GOT3 (cell line): ENCODE measurements around the gene GPC6.

Experiments
- DNase-seq: peaks from one replicate; lab custom pipeline; 2025; ENCODE audit warnings: mixed read lengths; lab: John Stamatoyannopoulos, UW

The GPC6 gene

DNA sequence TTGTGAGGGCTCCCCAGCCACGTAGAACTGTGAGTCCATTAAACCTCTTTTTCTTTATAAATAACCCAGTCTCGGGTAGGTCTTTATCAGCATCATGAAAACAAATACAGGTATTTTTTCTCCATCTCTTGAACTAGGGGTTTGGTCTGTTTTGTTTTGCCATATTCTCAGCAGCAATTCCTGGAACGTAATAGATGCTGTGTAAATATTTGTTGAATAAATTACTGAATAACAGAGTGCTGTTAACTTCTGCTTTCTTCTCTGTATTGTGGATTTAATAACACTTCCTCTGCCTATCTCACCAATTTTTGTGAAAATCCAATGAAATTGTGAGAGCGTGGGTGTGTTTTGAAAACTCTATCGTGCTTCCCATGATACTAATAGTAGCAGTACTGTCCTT is 823.4 kb downstream of the GPC6 start:
- no peak for DNase-seq

DNA sequence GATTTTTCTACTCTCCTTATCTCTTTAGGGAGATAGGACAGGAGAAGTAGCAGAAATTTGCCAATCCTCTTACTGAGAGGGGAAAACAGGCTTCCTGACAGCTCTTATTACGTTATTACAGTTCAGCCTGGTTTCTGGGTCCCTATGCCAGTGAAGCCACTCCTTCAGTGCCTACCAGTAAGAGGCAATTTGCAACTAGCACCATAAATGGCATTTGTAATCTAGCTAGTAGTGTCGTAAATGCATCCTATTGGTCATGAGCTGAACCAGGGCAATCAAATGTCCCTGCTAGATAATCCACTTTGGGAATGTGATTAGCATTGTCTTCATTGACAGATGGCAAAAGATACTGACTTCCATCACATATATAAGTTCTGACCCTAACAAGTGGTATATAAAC is 824.1 kb downstream of the GPC6 start:
- DNase-seq: no peak

DNA sequence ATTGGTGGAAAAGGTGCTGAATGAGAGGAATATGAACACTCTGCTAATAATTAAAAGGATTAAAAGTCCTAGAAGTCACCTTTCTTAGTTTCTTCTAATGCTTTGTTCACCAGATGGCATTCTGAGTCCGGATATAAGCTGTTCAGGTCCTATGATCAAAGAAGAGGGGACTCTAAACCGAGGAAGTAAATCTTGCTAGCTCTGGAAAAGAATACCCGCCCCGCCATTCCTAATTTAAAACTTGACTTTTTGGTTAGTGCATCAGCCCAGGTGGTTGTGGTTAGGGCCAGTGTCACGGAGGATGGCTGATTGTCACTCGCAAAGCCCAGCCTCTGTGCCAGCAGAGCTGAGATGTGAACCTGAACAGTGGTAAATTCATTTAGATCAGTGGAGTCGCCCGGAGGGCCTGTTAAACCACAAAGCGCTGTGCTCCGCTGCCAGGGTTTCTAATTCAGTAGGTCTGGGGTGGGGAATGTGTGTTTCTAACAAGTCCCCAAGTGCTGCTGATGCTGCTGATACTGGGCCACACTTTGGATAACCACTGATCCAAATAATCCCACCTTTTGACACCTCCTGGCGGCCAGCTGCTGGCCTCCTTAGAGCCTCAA is 827.5 kb downstream of the GPC6 start:
- DNase-seq: no peak

DNA sequence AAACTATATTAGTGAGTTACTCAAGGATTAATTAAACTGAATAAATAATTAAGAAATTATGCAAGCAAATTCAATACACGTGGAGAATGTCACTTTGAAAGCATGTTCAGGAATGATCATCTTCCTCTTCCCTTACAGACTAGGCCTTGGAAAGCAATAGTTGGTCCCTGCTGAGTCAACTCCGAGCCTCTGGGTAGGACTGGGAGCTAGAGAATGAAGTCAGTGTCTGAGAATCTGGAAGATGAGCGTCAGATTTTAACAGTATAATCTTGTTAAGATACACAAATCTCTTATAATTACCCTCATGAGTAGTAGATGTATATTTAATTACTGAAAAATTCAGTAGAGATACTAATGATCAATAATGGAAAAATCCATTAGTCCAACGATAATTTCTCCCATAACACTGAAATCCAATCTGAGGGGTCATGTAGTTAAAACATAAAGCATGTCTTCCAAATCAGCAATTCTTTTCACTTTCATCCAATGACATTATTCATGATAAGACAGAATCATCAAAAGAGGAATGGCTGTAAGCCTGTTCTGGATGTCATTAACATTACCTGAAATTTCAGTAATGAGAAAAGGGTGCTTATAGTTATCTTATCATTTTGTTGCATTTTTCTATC is 829.9 kb downstream of the GPC6 start:
- DNase-seq: no peak

DNA sequence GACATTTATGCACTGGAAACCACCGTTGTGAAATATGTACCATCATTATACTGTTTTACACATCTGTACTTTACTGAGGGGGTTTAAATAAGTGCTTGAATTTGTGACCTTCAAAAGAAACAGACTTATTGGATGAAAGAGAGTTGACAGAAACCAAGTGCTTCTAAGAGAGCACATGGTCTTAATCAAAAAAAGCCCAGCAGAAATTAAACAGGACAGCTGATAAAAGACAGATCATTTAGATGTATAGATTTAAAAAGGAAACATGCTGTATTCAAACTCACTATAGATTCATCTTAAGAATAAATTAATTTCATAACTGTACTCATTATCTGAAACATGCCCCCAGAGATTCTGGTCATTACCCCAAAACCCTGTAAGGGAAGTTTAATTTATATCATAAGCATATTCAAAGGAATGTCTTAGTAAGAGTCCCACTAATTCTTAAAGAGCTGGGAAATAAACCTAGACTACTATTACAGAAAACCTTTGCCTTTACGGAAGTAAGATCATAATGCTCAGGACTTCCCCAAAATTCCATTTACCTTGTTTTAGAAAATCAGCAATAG is 831.1 kb downstream of the GPC6 start:
- DNase-seq: no peak

DNA sequence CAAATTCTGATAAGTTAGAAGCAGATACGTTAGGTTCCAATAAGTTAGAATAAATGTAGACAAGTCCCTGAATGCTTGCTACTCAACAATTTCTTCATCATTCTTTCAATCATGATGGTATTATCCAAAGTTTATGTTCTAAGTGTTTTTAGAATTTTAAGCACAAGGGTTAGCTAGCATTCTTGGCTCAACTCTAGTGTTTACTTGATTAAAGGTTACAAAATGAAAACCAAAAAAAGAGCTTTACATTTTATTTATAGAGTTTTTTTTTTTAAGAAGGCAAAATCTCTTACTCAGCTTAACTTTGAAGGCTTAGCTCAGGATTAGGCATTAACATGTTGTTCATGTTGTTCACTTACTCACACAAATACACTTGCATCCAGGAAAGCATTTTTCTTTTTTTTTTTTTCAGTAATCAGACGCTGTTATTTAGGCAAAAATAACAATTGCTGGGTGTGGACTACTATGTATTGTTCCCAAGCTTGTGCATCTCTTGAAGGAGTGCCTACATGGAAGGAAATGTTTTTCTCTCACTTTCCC is 832.3 kb downstream of the GPC6 start:
- DNase-seq: no peak

DNA sequence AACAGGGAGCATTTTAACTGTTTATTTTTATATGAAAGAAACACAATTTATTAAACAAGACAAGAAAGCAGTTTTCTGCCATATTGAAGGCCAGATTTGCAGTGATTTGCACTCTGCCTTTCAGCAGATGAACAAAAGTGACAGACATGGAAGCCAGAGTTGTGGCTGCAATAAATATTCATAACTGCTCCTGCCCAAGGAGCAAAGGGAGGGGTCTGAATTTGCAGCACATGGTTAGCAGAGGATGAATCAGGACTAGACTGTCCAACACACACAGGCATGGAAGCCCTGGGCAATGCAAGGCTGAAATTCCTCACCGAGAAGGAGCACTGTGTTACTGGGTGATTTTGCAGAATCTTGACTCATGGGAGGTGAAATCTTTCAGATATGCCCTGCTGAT is 834.7 kb downstream of the GPC6 start:
- DNase-seq: no peak

DNA sequence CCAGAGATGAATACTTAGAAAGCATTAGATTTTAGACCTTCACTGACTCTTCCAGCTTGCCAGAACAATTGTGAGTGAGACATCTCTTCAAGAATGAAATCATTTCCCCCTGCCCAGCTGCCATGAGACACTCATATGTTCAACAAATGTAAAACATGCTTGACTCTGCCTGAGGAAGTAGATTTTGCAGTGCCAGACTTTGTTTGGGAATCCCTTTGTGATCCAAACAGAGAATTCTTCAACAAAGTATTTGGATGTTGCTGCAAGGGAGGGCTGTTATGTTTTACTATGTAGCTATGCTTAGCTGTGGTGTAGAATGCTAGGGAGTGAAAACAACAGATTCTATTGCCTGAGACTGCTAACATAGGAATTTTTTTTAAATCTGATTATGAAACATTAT is 836.5 kb downstream of the GPC6 start:
- no peak for DNase-seq

DNA sequence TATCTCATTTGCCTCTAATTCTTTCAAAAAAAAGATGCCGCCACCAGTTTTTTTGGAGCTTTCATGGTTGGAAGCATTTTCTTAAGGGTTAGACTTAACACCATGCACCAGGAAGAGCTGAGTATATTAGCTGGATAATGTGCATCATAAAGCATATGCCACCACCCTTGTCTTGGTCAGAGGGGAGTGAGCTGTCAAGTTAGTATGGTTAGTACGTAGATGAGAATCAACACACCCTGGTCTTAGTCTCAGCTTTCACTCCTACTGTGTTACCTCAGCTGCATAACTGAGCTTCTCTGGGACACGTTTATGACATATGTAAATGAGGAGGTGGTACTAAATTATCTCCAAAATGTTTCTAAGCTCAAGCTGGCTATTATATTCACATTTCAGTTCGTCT is 837.2 kb downstream of the GPC6 start:
- DNase-seq: no peak

DNA sequence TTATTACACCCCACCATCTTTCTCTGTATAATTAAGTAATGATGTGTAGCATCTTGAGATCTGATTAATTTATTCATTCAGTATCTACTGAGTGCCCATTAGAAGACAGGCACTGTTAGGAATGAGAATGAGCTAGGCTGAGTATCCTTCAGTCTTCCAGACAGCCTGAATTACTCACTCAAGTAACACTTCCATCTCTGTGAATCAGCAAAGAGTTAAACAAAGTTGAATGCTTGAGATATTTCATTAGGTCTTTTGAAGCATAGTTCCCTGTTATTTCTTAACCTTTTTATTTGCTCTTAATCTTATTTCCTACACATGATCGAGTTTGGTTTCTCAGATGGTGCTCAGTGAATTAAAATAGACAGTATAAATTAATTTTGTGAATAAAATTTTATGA is 839.1 kb downstream of the GPC6 start:
- DNase-seq: no peak

DNA sequence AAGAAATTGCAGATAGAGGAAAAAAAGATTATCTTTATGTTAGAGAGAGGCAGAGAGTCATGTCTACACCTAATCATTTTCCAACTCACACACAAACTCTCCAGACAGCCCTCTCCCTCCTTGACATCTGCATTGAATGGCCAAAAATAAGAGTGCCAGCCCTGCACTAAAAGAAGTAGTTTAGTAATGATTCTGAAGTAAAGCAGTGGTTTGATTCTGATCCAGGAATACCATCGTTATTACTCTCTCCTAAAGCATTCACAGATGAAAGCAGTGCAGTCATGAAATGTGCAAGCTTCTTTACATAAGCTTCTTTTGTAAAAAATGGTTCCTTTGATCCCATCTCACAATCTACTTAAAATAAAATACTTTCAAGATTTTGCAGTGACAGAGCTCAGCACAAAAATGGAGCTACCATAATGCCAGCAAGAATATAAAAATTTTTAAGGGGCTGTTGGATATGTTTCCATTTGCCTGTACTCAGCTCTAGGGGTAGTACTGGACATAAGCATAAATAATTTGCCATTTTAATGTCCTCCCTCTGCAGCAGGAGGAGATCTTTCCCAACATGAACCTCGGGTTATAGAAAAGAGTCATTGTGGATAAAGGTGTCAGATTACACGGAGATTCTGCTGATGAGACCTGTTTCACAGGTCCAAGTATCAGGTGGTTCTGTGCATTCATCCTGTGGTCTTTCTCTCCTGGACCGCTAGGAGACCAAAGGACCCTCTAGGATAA is 846.6 kb downstream of the GPC6 start:
- DNase-seq: no peak

DNA sequence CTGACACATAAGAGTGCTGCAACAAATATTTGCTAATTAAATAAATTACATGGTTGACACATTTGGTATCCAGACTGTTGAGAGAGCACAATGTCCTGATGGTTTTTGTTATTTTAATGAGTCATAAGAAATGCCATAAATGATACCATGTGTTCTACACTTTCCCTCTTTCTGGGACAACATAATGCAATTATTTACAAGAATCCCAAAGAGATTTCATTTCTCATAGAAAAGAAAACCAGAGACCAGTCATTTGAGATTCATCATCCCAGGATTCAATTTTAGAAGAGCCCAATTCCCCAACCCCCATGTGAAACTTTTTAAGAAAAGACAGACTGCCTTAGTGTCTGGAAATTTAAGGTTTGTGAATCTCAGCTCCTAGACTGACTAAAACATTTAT is 853.3 kb downstream of the GPC6 start:
- no peak for DNase-seq

DNA sequence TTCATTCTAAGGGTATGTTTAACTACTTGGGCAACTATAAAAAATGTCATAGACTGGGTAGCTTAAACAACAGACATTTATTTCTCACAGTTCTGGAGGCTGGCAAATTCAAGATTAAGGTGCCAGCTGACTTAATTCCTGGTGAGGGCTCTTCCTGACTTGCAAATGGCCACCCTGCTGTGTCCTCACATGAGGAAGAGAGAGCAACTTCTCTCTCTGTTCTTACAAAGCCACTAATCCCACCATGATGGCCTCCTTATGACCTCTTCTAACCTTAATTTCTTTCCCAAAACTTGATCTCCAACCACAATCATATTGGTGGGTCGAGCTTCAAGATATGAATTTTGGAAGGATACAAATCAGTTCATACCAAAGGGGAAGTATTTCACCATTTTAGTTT is 853.9 kb downstream of the GPC6 start:
- DNase-seq: no peak

DNA sequence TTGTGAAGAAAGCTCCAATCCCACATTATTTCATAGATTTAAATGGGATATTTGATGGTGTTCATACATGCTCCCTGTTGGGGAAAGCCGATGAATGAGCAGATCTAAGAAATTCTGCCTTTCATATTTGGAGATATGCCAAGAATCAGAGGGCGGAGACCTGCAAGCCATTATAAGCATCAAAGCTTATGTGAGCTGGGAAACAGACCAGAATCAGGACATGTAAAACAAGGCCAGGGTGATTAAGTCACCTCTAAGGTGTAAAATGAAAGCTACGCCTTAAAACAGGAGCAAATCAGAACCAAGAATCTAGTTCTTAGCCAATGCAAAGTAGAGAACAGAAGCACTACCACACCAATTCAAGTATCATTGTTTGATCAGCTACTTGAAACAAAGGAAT is 860.5 kb downstream of the GPC6 start:
- no peak for DNase-seq

DNA sequence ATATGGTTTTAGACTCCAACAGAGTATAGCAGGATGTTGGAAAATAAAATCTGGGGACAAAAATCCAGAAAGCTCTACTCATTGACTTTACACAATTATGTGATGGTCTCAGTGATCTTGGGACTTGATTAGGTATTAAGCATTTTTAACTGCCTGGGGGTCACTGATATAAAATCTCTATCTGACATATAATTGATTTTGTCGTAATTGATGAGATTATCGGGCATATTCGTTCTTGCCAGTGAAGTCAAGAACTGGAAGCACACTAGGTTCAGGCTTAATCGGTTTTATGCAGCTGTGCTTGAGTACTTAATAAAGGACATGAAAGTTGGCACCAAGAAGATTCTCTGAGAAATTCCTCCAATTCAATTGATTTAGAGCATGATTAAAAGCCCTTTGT is 862.1 kb downstream of the GPC6 start:
- no peak for DNase-seq

DNA sequence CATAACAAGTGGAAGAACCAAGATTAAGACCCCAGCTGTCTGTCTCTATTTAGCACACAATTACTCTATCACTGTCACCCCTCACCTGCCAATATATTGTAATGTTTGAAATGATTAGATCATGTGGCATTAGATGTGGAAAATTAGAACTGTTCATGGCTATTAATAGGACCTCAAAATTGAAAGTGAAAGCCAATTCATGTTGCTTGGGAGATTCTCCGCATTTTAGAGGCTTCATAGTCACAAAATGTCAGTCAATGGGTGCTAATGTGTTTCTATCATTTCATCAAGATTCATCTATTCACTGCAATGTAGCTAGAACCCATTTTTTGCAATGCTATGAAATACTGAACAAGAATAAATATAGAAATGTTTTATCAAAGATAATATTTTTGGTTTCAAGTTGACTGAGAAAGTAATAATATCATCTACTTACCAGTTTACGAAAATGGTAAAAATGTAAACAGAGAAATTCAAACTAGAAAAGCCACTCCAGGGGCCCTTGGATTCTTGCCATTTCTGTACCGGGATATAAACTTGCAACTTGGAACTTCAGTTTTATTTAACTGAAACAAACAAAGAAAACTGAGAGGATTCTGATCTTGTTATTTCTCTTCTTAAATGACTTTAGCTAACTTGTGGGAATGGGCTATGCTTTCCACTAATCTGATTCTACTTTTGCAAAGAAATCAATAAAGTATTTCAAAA is 864.3 kb downstream of the GPC6 start:
- DNase-seq: no peak

DNA sequence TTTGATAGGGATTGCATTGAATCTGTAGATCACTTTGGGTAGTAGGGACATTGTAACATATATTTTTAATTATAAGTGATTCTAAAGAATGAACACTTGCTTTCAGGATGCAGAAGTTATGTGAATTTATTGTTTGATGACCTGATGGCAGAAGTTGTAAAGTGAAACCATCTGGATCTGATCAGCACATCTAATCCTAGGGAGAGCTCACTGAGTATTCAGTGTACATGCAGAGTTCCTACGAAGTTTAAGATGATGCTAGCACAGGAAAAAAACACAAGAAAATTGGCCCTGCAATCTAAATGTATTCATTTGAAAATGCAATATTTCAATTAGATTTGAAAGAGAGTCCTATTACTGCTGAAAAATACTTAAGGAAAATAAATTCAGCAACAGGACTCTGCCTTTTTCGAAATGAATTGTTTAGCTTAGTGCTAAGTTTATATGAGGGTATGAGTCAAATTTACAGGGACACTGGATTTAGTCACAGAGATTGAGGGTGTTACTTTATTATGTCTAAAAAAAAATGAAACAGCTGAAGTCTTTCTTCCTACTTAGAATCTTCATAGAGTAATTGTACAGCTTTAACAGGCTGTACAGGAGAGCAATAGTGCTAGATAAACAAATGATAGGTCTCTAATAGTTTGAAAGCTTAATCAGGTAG is 867.2 kb downstream of the GPC6 start:
- DNase-seq: no peak

DNA sequence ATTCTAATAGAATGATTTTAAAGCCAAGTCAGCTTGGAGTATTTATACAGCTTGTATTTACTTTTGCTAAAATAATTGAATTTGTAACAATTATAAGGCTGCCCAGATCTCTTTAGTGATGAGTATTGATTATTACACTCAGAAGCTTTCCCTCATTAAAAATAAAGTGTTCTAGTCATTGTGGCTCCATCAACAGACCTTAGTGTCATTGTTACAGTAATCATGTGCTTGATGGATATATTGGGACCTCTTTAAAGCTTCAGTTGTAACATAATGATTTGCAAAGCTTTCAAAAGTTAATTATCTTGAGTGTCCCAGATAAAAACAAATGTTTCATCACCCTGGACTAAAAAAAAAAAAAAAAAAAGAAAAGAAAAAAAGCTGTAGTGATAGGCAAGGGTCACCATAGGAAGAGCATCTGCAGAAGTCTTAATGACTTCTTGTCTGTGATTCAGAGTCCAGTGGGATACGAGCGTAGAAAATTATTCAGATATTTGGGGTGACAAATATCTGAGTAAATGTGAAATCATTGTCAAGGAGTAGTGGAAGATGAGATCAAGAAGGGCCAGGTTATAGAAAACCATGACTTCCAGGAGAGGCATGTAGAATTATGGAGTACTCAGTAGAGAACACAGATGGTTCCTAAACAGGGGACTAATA is 883.2 kb downstream of the GPC6 start:
- no peak for DNase-seq

DNA sequence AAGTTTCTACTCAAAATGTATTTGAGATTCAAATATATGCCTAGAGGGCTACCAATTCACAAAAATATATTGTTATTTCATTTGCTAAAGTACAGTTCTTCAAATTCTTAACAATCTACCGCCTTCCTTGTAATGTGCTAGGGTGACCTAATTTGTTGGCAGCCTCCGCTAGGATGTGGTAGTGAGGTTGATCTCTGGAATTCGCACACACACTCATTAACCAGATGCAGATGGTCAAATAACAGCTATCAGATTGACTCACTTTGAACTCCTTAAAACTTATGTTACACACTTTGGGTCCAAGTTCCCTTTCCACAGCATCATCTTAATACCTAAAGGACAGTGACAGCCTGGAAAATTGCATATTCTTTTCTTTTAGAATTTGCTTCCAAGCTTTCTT is 885.6 kb downstream of the GPC6 start:
- no peak for DNase-seq

DNA sequence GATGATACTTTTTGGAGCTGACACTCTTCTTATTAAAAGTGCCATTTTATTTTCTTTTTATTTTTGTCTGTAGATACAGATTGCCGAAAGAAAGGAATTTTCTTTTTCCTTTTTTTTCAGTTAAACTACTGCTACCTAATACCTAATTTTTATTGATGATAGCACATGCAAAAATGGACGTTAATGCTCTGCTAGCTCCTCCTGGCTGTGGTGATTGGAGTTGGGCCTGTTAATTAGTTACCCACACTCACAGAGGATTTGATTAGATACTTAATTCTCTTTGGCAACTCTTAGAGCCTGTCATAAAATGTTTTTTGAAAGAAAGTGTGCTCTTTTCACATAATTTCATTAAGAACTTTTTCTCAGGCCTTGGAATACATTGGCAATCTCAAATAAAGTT is 886.1 kb downstream of the GPC6 start:
- no peak for DNase-seq

DNA sequence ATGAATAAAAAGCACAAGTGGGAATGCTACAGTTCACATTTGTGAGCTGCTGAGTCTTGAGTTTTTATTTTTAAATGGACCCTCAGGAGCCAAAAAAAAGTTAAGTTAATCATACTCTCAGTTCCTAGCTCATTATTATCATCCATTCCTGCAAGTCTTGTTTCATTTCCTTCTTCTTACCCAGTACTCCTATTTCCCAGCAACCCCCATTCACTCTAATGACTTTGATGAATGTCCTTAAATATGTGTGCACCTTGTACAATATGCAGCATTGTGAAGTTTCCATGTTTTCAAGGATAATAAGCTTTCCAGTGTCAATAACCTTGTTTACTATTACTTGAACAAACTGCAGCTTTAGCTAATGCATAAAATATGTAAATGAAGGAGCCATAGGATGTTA is 886.6 kb downstream of the GPC6 start:
- DNase-seq: no peak
